Effector memory CD4-positive, alpha-beta T cell (primary cell): Measurements from ENCODE around the gene RTTN.

Source experiments
- DNase-seq, 3 donors: peaks; one replicate each; pipeline ENCODE4 v3.0.0-alpha.2; 2020
- H3K27ac ChIP-seq: 2 replicates; pipeline ENCODE4 v1.7.0; 2013; ENCODE audit warnings: mild to moderate bottlenecking, low read length, moderate library complexity; ENCODE audit not compliant: insufficient read depth, poor library complexity, severe bottlenecking
- H3K27me3 ChIP-seq: replicated peaks from 2 replicates; pipeline ENCODE4 v1.7.0; 2013; ENCODE audit warnings: mild to moderate bottlenecking, low read length; ENCODE audit not compliant: insufficient read depth, control insufficient read depth, poor library complexity, severe bottlenecking
- H3K36me3 ChIP-seq: 2 replicates; pipeline ENCODE4 v1.7.0; 2013; ENCODE audit warnings: mild to moderate bottlenecking, low read length, moderate library complexity; ENCODE audit not compliant: control insufficient read depth, insufficient read depth
- H3K4me1 ChIP-seq: 2 replicates; pipeline ENCODE4 v1.7.0; 2013; ENCODE audit warnings: low read length, mild to moderate bottlenecking; ENCODE audit not compliant: control insufficient read depth, insufficient read depth, poor library complexity, severe bottlenecking
- H3K4me3 ChIP-seq: 2 replicates; pipeline ENCODE4 v1.7.0; 2013; ENCODE audit warnings: low read length, low read depth, mild to moderate bottlenecking; ENCODE audit not compliant: insufficient read depth, poor library complexity, severe bottlenecking
- H3K9me3 ChIP-seq: 2 replicates; pipeline ENCODE4 v1.7.0; 2013; ENCODE audit warnings: mild to moderate bottlenecking, low read length, moderate library complexity; ENCODE audit not compliant: control insufficient read depth

The RTTN gene

GRCh38 chr18:70024829-70025228 lies 180.7 kb downstream of the RTTN start:
- no peaks in the 10 kb centered on the region for H3K36me3 ChIP-seq
- no peak overlapping the region for H3K4me3 ChIP-seq
- H3K4me1 ChIP-seq = no peaks in the 10 kb centered on the region
- no peak overlapping the region for H3K27ac ChIP-seq
- H3K9me3 ChIP-seq = no peaks in the 10 kb centered on the region
- no peak for DNase-seq
- H3K27me3 ChIP-seq = no peaks in the 10 kb centered on the region

- DNase-seq = no peak
- no peak overlapping the region for H3K27ac ChIP-seq
- H3K4me1 ChIP-seq = no peaks in the 10 kb centered on the region
- H3K36me3 ChIP-seq = no peaks in the 10 kb centered on the region
- no peaks in the 10 kb centered on the region for H3K9me3 ChIP-seq
- H3K4me3 ChIP-seq = no peak overlapping the region
- H3K27me3 ChIP-seq = no peaks in the 10 kb centered on the region
Observed at GRCh38 chr18:70024093-70024492, 181.4 kb downstream of the RTTN start.

- Histone ChIP-seq H3K4me3 (no peak overlapping the region), H3K27ac (no peak overlapping the region), H3K9me3 (no peaks in the 10 kb centered on the region), H3K4me1 (no peaks in the 10 kb centered on the region), H3K36me3 (peaks cover under 1% of the 10 kb centered on the region), H3K27me3 (no peaks in the 10 kb centered on the region)
- no peak for DNase-seq
Observed at GRCh38 chr18:70022636-70023035, 182.9 kb downstream of the RTTN start.

GRCh38 chr18:70021498-70021897 lies 184.0 kb downstream of the RTTN start:
- Histone ChIP-seq H3K27me3 (no peaks in the 10 kb centered on the region), H3K9me3 (no peaks in the 10 kb centered on the region), H3K4me3 (no peak overlapping the region), H3K36me3 (peaks cover 11% of the 10 kb centered on the region), H3K4me1 (no peaks in the 10 kb centered on the region), H3K27ac (no peak overlapping the region)
- no peak for DNase-seq

GRCh38 chr18:70021043-70021442 lies 184.4 kb downstream of the RTTN start:
- DNase-seq = no peak
- Histone ChIP-seq H3K27ac (no peak overlapping the region), H3K27me3 (no peaks in the 10 kb centered on the region), H3K36me3 (peaks cover 12% of the 10 kb centered on the region), H3K4me3 (no peak overlapping the region), H3K9me3 (no peaks in the 10 kb centered on the region), H3K4me1 (no peaks in the 10 kb centered on the region)

GRCh38 chr18:70019991-70020390 lies 185.5 kb downstream of the RTTN start:
- no peak overlapping the region for H3K4me3 ChIP-seq

GRCh38 chr18:70019136-70019535 lies 186.4 kb downstream of the RTTN start:
- Histone ChIP-seq H3K4me1 (no peaks in the 10 kb centered on the region), H3K36me3 (peaks cover 12% of the 10 kb centered on the region), H3K4me3 (no peak overlapping the region), H3K27ac (no peak overlapping the region), H3K9me3 (no peaks in the 10 kb centered on the region), H3K27me3 (no peaks in the 10 kb centered on the region)
- no peak for DNase-seq

More at GRCh38 chr18:70019991-70020390, 185.5 kb downstream of the RTTN start:
- Histone ChIP-seq H3K9me3 (no peaks in the 10 kb centered on the region), H3K4me1 (no peaks in the 10 kb centered on the region), H3K27me3 (no peaks in the 10 kb centered on the region), H3K36me3 (peaks cover 12% of the 10 kb centered on the region), H3K27ac (no peak overlapping the region)
- DNase-seq = no peak

GRCh38 chr18:70015127-70015526 lies 190.4 kb downstream of the RTTN start:
- DNase-seq = no peak
- Histone ChIP-seq H3K27ac (no peak overlapping the region), H3K27me3 (no peaks in the 10 kb centered on the region), H3K9me3 (no peaks in the 10 kb centered on the region), H3K36me3 (peaks cover 12% of the 10 kb centered on the region), H3K4me3 (no peak overlapping the region), H3K4me1 (no peaks in the 10 kb centered on the region)

- Histone ChIP-seq H3K4me1 (no peaks in the 10 kb centered on the region), H3K27me3 (no peaks in the 10 kb centered on the region), H3K27ac (no peak overlapping the region), H3K36me3 (peaks cover 4% of the 10 kb centered on the region), H3K4me3 (no peak overlapping the region), H3K9me3 (no peaks in the 10 kb centered on the region)
- DNase-seq = no peak
Observed at GRCh38 chr18:70005580-70005979, 199.9 kb downstream of the RTTN start.

- H3K4me3 ChIP-seq = no peak overlapping the region
- H3K9me3 ChIP-seq = no peaks in the 10 kb centered on the region
- peaks cover 5% of the 10 kb centered on the region for H3K36me3 ChIP-seq
- no peaks in the 10 kb centered on the region for H3K27me3 ChIP-seq
- no peak for DNase-seq
- H3K4me1 ChIP-seq = no peaks in the 10 kb centered on the region
- no peak overlapping the region for H3K27ac ChIP-seq
Observed at GRCh38 chr18:70004696-70005095, 200.8 kb downstream of the RTTN start.

- Histone ChIP-seq H3K27ac (no peak overlapping the region), H3K4me3 (no peak overlapping the region), H3K36me3 (peaks cover 5% of the 10 kb centered on the region), H3K9me3 (no peaks in the 10 kb centered on the region), H3K27me3 (no peaks in the 10 kb centered on the region), H3K4me1 (no peaks in the 10 kb centered on the region)
- DNase-seq = no peak
Observed at GRCh38 chr18:69999656-70000055, 205.8 kb downstream of the RTTN start.
